ENCODE results near the gene MED13L.

Gene MED13L

DNA sequence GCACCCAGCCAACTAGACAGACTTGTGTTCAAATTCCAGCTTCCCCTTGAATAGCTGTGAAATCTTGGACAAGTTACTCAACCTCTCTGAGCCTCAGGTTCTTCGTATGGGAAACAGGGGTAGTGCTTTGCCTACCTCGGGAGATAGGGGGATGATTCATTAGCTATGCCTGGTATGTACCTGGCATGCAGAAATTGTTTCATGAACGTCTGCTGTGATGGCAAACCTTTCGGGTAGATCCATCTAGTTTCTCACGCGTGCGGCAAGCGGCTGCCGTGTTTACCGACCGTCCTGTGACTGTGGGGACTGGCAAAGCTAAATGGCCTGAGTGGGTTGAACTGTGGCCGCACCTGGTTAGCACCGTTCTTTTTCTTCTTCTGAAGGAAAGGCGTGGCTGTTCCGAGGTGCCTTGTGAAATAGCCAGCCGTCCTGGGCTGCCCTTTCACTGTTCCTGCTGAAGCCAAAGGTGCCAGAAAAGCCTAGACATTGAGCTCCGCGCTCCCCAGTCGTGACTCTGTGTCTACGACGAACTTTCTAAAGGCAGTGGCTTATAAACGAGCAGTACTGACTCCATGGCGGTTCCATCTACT, 40.6 kb upstream of the MED13L start:
- no peaks in the 10 kb centered on the region for H3K36me3 ChIP-seq (ENCODE audit: control insufficient read depth, insufficient read depth, low read length, severe bottlenecking)
- DNase-seq (ENCODE audit: low read depth) = no peak
- peaks cover 25% of the 10 kb centered on the region for H3K4me1 ChIP-seq (ENCODE audit: control insufficient read depth, insufficient read depth, low read length)
- peaks cover 3% of the 10 kb centered on the region for H3K9me3 ChIP-seq (ENCODE audit: control insufficient read depth, low read length)
- no peak overlapping the region for H3K9ac ChIP-seq (ENCODE audit: low read length)
- H3K4me3 ChIP-seq (ENCODE audit: low read length) = no peak overlapping the region
- no peaks in the 10 kb centered on the region for H3K27me3 ChIP-seq (replicated peaks; ENCODE audit: control insufficient read depth, insufficient read depth, low read length)

DNA sequence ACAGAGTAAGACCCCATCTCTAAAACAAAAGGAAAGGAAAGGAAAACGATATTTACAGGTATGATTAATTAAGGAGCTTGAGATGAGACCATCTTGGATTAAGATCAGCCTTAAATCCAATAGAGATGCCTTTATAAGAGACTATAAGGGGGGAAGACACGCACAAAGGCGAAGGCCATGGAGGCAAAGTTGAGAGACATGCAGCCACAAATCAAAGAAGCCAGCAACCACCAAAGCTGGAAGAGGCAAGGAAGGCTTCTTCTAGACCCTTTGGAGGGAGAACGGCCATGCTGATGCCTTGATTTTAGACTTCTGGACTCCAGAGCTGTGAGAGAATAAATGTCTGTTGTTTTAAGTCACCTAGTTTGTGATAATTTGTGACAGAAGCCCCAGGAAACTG, 39.6 kb upstream of the MED13L start:
- Histone ChIP-seq H3K4me1 (ENCODE audit: control insufficient read depth, insufficient read depth, low read length) (peaks cover 25% of the 10 kb centered on the region), H3K27me3 (replicated peaks; ENCODE audit: control insufficient read depth, insufficient read depth, low read length) (no peaks in the 10 kb centered on the region), H3K36me3 (ENCODE audit: control insufficient read depth, insufficient read depth, low read length, severe bottlenecking) (no peaks in the 10 kb centered on the region), H3K4me3 (ENCODE audit: low read length) (no peak overlapping the region), H3K9me3 (ENCODE audit: control insufficient read depth, low read length) (peaks cover 3% of the 10 kb centered on the region), H3K9ac (ENCODE audit: low read length) (no peak overlapping the region)
- DNase-seq (ENCODE audit: low read depth) = no peak

DNA sequence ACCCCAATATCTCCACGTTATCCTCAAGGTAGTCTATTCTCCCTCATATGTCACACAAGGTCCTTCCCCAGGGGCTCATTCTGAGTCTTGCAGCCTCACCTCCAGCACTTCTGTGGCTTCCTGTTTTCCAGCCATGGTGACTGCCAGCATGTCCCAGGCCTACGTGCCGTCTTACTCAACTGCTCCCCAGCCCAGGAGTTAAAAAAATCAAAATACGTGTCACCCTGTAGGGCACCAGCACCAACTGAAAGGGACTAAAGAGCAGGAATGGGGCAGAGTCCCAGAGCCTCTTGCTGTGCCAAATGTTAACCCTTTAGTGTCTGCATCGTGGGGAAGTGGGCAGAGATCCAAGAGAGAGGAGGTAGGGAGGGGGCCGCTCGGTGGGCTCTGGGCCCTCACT, 37.0 kb upstream of the MED13L start:
- Histone ChIP-seq H3K9ac (ENCODE audit: low read length) (no peak overlapping the region), H3K4me1 (ENCODE audit: control insufficient read depth, insufficient read depth, low read length) (peaks cover 11% of the 10 kb centered on the region), H3K9me3 (ENCODE audit: control insufficient read depth, low read length) (peaks cover 11% of the 10 kb centered on the region), H3K27me3 (replicated peaks; ENCODE audit: control insufficient read depth, insufficient read depth, low read length) (no peaks in the 10 kb centered on the region), H3K36me3 (ENCODE audit: control insufficient read depth, insufficient read depth, low read length, severe bottlenecking) (no peaks in the 10 kb centered on the region), H3K4me3 (ENCODE audit: low read length) (no peak overlapping the region)
- DNase-seq (ENCODE audit: low read depth) = no peak

DNA sequence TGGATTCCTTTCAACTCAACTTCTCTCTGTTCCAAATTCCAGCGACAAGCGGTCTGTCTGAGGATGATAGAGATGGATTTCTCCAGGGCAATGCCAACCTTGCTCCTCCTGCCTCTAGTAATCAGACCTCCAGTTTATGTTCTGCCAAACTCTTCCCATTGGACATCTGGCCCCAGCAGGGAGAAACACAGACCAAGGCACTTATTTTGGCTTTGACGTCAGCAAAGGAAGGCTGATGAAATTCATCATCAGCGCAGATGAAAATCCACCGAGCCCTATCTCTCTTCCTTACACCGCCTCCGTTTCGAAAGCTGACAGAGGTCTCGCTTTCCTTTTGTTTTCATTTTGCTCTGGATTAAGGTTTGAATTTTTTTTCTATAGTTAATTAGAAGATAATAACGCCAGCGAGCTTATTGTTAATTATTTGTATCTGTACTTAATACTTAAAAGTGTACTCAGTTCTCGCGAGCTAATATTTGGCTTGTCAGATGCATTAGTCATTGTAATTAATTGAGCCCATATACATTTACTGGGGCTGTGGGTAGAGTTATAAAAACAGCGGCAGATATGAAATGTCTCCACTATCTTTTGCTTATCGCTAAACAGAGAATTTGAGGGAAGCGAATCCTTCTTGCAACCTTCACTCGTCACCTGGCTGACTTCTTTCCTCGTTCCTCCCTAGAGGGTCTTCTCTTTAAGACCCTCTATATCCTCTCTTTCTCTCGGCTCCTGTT, 35.9 kb upstream of the MED13L start:
- Histone ChIP-seq H3K9ac (ENCODE audit: low read length) (no peak overlapping the region), H3K9me3 (ENCODE audit: control insufficient read depth, low read length) (peaks cover 13% of the 10 kb centered on the region), H3K4me3 (ENCODE audit: low read length) (no peak overlapping the region), H3K36me3 (ENCODE audit: control insufficient read depth, insufficient read depth, low read length, severe bottlenecking) (no peaks in the 10 kb centered on the region), H3K27me3 (replicated peaks; ENCODE audit: control insufficient read depth, insufficient read depth, low read length) (no peaks in the 10 kb centered on the region), H3K4me1 (ENCODE audit: control insufficient read depth, insufficient read depth, low read length) (no peaks in the 10 kb centered on the region)
- DNase-seq (ENCODE audit: low read depth) = no peak

DNA sequence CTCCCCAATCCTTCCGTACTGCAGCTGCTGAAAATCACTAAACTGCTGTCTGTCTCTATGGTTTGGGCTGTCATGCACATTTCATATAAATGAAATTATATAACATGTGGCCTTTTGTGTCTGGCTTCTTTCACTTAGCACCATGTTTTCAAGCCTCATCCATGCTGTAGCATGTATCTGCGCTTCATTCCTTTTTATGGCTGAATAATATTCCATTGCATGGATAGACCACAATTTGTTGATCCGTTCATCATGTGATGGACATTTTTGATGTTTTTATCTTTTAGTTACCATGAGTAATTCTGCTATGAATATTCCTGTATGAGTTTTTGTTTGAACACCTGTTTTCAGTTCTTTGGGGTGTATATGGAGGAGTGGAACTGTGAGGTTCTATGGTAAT, 32.6 kb upstream of the MED13L start:
- H3K27me3 ChIP-seq (replicated peaks; ENCODE audit: control insufficient read depth, insufficient read depth, low read length) = no peaks in the 10 kb centered on the region
- no peak for DNase-seq (ENCODE audit: low read depth)
- H3K9ac ChIP-seq (ENCODE audit: low read length) = no peak overlapping the region
- H3K9me3 ChIP-seq (ENCODE audit: control insufficient read depth, low read length) = peaks cover 9% of the 10 kb centered on the region
- H3K4me3 ChIP-seq (ENCODE audit: low read length) = no peak overlapping the region
- no peaks in the 10 kb centered on the region for H3K36me3 ChIP-seq (ENCODE audit: control insufficient read depth, insufficient read depth, low read length, severe bottlenecking)
- no peaks in the 10 kb centered on the region for H3K4me1 ChIP-seq (ENCODE audit: control insufficient read depth, insufficient read depth, low read length)

DNA sequence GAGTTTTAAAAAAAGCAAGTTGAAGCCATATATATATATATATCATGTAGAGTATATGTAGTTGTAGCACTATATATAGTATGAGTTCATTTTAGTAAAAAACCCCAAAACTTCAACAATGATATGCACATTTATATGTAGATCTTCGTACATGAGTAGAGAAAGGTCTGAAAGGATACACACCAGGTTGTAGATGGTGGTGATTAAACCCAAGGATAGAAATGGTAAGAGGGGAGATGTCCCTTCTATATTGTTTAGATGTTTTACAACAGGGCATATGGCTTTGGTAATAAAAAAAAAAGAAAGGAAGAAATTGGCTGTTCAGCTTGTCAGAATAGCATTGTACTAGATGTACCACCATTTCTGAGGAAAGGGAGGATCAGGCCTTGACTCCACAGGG, 31.9 kb upstream of the MED13L start:
- H3K9me3 ChIP-seq (ENCODE audit: control insufficient read depth, low read length) = peaks cover 9% of the 10 kb centered on the region
- peaks cover under 1% of the 10 kb centered on the region for H3K4me1 ChIP-seq (ENCODE audit: control insufficient read depth, insufficient read depth, low read length)
- DNase-seq (ENCODE audit: low read depth) = no peak
- no peak overlapping the region for H3K9ac ChIP-seq (ENCODE audit: low read length)
- H3K4me3 ChIP-seq (ENCODE audit: low read length) = no peak overlapping the region
- H3K36me3 ChIP-seq (ENCODE audit: control insufficient read depth, insufficient read depth, low read length, severe bottlenecking) = no peaks in the 10 kb centered on the region
- H3K27me3 ChIP-seq (replicated peaks; ENCODE audit: control insufficient read depth, insufficient read depth, low read length) = no peaks in the 10 kb centered on the region

DNA sequence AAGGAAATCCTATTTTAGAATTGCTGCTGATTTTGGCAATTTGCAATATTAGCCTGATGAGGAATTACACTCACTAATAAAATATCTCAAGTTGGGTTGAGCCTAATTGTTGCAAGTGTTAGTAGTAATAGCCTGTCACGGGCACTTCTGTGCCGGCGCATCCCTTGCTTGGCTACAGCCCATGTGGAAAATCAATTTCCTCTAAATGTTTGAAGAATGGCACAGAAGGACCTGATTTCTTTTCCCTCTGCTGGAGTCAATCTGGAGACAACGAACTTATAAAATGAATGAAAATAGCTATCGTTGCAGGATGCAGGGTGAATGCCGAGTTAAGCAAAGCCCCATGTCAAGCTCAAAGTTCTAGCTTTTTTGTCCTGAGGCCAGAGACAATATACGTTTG, 31.2 kb upstream of the MED13L start:
- Histone ChIP-seq H3K27me3 (replicated peaks; ENCODE audit: control insufficient read depth, insufficient read depth, low read length) (no peaks in the 10 kb centered on the region), H3K4me1 (ENCODE audit: control insufficient read depth, insufficient read depth, low read length) (peaks cover 8% of the 10 kb centered on the region), H3K4me3 (ENCODE audit: low read length) (no peak overlapping the region), H3K9me3 (ENCODE audit: control insufficient read depth, low read length) (peaks cover 9% of the 10 kb centered on the region), H3K36me3 (ENCODE audit: control insufficient read depth, insufficient read depth, low read length, severe bottlenecking) (no peaks in the 10 kb centered on the region), H3K9ac (ENCODE audit: low read length) (no peak overlapping the region)
- no peak for DNase-seq (ENCODE audit: low read depth)

DNA sequence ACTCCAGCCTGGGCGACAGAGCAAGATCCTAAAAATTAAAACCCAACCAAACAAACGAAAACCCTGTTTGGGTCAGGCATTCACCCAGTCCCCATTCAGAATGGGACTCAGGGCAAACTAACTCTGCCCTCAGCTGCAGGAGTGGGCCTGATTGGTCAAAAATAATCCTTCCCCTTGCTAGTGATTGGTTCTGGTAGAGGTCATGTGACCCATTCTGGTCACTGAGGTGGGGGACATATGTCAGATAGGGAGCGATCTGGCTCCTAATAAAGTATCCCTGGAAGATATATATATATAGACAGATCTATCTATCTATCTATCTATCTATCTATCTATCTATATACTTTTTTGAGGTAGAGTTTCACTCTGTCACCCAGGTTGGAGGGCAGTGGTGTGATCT, 29.5 kb upstream of the MED13L start:
- H3K4me3 ChIP-seq (ENCODE audit: low read length) = no peak overlapping the region
- peaks cover 9% of the 10 kb centered on the region for H3K9me3 ChIP-seq (ENCODE audit: control insufficient read depth, low read length)
- H3K9ac ChIP-seq (ENCODE audit: low read length) = no peak overlapping the region
- DNase-seq (ENCODE audit: low read depth) = no peak
- no peaks in the 10 kb centered on the region for H3K27me3 ChIP-seq (replicated peaks; ENCODE audit: control insufficient read depth, insufficient read depth, low read length)
- peaks cover 23% of the 10 kb centered on the region for H3K4me1 ChIP-seq (ENCODE audit: control insufficient read depth, insufficient read depth, low read length)
- no peaks in the 10 kb centered on the region for H3K36me3 ChIP-seq (ENCODE audit: control insufficient read depth, insufficient read depth, low read length, severe bottlenecking)

DNA sequence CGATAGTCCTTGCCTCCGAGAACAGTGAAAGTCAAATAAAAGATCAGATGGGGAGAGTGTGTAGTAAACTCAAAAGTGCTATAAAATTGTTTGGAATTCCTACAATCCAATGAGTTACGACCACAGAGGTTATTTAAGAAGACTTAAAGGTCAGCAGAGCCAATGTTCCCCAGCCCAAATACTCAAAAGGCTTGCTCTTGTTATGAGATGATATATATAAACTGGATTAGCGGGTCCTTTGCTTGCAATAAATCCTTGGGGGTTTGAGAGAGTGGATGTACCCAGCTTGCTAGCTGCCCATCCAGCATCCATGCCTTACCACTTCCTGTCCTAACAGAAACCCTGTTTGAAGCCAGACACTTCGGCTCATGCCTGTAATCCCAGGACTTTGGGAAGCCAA, 29.0 kb upstream of the MED13L start:
- H3K9me3 ChIP-seq (ENCODE audit: control insufficient read depth, low read length) = peaks cover 9% of the 10 kb centered on the region
- H3K36me3 ChIP-seq (ENCODE audit: control insufficient read depth, insufficient read depth, low read length, severe bottlenecking) = no peaks in the 10 kb centered on the region
- H3K9ac ChIP-seq (ENCODE audit: low read length) = no peak overlapping the region
- DNase-seq (ENCODE audit: low read depth) = no peak
- H3K27me3 ChIP-seq (replicated peaks; ENCODE audit: control insufficient read depth, insufficient read depth, low read length) = no peaks in the 10 kb centered on the region
- H3K4me1 ChIP-seq (ENCODE audit: control insufficient read depth, insufficient read depth, low read length) = peaks cover 23% of the 10 kb centered on the region
- no peak overlapping the region for H3K4me3 ChIP-seq (ENCODE audit: low read length)

DNA sequence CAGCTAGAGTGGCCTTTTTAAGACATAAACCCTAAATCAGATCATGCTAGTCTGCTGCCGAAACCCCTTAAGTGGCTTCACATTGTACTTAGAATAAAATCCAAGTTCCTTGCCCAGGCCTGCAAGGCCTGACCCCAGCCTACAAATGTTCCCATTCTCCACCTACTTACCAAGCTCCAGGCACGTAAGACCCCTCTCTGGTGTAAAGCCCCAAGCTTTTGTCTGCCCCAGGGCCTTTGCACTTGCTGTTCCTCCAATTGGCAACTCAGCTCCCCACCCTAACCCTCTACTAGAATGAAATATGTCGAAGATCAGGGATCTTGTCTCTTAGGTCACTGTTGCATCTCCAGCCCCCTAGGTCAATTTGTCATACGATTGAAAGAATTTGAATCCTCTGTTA, 27.1 kb upstream of the MED13L start:
- DNase-seq (ENCODE audit: low read depth) = no peak
- Histone ChIP-seq H3K4me3 (ENCODE audit: low read length) (no peak overlapping the region), H3K27me3 (replicated peaks; ENCODE audit: control insufficient read depth, insufficient read depth, low read length) (no peaks in the 10 kb centered on the region), H3K4me1 (ENCODE audit: control insufficient read depth, insufficient read depth, low read length) (peaks cover 33% of the 10 kb centered on the region), H3K36me3 (ENCODE audit: control insufficient read depth, insufficient read depth, low read length, severe bottlenecking) (no peaks in the 10 kb centered on the region), H3K9ac (ENCODE audit: low read length) (no peak overlapping the region), H3K9me3 (ENCODE audit: control insufficient read depth, low read length) (peaks cover 3% of the 10 kb centered on the region)

DNA sequence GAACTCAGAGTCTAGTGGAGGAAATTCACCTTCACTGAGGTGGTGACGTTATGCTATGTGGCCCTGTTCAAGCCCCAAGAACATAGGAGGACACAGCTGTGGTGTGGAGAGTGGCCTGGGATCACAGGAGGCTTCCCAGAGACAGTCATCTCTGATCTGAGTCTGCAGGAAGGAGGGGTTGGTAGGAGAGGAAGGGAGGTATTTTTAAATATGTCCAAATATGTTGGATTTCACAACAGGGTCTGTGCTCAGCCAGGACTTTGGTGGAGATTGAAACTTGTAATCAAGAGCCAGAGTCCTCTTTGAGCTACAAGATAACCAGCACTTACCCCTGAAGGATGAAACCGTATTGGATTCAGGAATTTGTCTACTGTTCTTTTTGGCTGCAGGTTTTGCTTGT, 26.4 kb upstream of the MED13L start:
- Histone ChIP-seq H3K36me3 (ENCODE audit: control insufficient read depth, insufficient read depth, low read length, severe bottlenecking) (no peaks in the 10 kb centered on the region), H3K4me3 (ENCODE audit: low read length) (peak overlapping the region; percentile 3), H3K9me3 (ENCODE audit: control insufficient read depth, low read length) (no peaks in the 10 kb centered on the region), H3K27me3 (replicated peaks; ENCODE audit: control insufficient read depth, insufficient read depth, low read length) (no peaks in the 10 kb centered on the region), H3K9ac (ENCODE audit: low read length) (peak overlapping the region; percentile 61), H3K4me1 (ENCODE audit: control insufficient read depth, insufficient read depth, low read length) (peaks cover 40% of the 10 kb centered on the region)
- peak; percentile 80 for DNase-seq (ENCODE audit: low read depth)

DNA sequence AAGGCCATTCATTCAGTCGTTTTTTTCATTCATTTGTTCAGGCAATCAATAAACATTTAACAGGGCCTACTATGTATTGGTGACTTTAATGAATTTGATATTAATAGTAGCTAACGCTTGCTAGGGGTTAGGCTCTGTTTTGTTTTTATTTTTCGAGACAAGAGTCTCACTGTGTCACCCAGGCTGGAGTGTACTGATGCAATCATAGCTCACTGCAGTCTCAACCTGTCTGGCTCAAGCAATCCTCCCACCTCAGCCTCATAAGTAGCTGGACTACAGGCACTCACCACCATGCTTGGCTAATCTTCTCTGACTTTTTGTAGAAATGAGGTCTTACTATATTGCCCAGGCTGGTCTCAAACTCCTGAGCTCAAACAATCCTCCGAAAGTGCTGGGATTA, 25.6 kb upstream of the MED13L start:
- H3K9ac ChIP-seq (ENCODE audit: low read length) = peak overlapping the region; percentile 61
- H3K36me3 ChIP-seq (ENCODE audit: control insufficient read depth, insufficient read depth, low read length, severe bottlenecking) = no peaks in the 10 kb centered on the region
- H3K4me3 ChIP-seq (ENCODE audit: low read length) = no peak overlapping the region
- H3K27me3 ChIP-seq (replicated peaks; ENCODE audit: control insufficient read depth, insufficient read depth, low read length) = no peaks in the 10 kb centered on the region
- no peak for DNase-seq (ENCODE audit: low read depth)
- H3K9me3 ChIP-seq (ENCODE audit: control insufficient read depth, low read length) = no peaks in the 10 kb centered on the region
- H3K4me1 ChIP-seq (ENCODE audit: control insufficient read depth, insufficient read depth, low read length) = peaks cover 42% of the 10 kb centered on the region

Data from adipocyte (in vitro differentiated cells).